Anterior cingulate cortex (tissue), 58 donors: ENCODE results near the gene MTFMT.
"Not testable (repeated sequence)": the region's sequence is repeated elsewhere in the genome, so short reads cannot be mapped to it uniquely, and the experiment has no call there.

ENCODE experiments used
- DNase-seq, 58 donors: peaks; one replicate each; lab custom pipeline; 2025; lab: John Stamatoyannopoulos, UW

MTFMT gene

DNA sequence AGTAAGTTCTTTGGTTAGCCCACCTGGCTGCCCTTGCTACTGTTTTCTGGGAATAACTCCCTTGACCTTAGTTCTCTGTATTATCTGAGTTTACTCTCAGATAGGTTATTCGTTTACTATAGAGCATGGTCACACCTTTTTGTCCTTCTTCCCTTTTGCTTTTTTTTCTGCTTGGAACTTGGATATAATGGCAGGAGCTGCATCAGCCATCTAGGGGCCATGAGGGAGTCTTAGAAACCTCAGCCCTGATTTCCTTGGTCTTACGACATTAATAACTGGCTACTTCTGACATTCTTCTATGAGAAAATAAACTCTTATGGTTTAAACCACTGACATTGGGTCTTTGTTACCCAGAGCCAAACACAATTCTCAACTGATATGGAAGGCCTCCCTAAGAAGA is 12.3 kb upstream of the MTFMT start:
- DNase-seq, result no peak

DNA sequence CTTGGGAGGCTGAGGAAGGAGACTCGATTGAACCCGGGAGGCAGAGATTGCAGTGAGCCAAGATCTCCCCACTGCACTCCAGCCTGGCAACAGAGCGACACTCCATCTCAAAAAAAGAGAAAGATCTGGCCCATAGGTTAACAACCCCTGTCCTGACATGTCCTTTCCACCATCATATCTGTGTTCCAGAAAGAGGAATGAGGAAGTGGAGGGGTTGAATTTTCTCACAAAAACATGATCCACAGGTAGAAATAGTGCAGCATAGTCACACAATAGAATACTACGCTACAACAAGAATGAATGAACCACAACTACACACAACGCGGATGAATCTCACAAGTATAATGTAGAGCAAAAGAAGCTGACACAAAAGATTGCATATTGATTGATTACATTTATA is 11.0 kb upstream of the MTFMT start:
- DNase-seq, result no peak

DNA sequence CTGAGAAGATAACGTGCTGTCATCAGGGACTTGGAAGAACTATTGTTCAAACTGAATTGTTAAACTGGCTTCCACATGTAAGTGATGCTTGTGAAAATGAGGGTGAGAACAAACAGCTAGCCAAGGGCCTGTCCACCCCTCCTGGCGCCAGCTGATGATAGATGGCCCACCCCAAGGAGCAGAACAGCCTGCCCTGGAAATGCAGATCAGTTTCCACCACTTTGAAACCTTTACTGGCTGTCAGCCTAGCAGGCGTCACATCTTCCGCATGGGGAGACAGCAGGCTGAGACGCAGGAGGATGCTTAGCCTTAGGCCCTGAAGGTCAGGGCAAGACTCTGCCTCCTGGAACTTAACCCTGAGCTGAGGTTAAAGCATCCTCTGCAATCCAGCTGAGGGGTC is 9.4 kb upstream of the MTFMT start:
- DNase-seq, result no peak

DNA sequence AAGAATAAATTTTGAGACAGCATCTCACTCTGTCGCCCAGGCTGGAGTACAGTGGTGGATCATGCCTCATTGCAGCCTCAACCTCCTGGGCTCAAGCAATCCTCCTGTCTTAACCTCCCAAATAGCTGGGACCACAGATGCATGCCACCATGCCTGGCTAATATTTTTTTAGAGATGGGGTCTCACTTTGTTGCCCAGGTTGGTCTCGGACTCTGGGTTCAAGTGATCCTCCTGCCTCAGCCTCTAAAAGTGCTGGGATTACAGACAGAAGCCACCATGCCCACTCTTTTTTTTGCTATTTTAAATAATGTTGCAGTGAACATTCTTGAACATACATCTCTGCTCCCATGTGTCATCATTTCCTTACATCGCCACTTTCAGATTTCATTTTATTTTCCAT is 9.0 kb upstream of the MTFMT start:
- no peak for DNase-seq

DNA sequence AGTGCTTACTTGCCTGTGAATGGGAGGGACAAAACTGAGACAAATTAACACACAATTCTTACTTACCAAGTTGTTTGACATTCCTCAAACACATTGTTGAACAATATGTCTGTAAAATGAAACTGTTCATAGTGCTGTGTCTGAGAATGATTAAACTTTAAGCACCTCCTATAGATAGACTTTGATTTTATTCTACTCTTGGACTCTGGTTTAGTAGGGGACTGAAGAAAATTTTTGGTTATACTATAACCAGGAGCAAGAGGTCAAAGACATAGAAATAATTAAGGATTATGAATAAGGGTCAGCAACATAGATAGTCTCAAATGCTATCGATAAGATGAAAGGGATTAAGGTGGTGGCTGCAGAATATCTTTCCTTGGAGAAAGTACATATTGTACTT is 7.9 kb upstream of the MTFMT start:
- DNase-seq, result no peak

DNA sequence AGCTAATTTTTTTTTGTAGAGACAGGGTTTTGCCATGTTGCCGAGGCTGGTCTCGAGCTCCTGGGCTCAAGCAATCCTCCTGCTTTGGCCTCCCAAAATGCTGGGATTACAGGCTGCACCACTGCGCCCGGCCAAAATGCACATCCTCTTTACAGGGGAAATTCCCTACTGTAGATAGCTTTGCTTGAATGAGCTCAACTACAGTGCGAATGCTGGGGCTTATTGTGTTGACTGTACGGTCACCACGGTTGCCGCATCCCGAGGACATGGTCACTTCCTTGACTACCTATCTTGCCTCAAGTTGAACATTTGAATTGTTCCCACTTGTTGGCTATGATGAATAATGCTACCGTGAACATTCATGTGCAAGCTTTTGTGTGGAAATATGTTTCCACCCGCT is 5.3 kb upstream of the MTFMT start:
- no peak for DNase-seq

DNA sequence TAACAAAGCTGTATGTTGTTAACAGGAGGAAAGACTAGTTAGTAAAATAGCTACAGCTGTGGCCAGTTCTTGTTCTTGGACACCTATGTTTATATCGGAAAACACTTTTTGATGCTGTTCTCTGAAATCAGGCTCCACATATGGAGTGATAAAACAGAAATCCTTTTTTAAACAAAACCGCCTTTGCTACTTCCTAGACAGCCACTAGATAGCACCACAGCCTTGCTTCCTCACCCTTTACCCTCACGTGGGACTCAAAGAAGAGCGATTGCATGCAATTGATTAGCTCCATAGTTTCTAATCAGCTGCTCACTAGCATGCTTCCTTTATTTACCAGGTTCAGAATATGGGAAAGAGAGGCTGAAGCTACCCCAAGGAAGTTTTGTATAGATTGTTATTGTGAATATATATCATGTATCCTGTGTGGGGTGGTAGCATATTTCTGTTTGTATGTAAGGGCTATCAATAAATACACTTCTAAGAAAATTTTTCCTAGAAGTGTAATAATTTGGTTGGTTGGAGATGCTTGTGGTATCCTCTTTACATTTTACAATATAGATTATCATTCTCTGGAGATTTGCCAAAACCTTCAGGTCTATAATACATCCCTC is 4.3 kb upstream of the MTFMT start:
- peak in 3 of 58 donors; percentile 11 to 53 (median 19) for DNase-seq

DNA sequence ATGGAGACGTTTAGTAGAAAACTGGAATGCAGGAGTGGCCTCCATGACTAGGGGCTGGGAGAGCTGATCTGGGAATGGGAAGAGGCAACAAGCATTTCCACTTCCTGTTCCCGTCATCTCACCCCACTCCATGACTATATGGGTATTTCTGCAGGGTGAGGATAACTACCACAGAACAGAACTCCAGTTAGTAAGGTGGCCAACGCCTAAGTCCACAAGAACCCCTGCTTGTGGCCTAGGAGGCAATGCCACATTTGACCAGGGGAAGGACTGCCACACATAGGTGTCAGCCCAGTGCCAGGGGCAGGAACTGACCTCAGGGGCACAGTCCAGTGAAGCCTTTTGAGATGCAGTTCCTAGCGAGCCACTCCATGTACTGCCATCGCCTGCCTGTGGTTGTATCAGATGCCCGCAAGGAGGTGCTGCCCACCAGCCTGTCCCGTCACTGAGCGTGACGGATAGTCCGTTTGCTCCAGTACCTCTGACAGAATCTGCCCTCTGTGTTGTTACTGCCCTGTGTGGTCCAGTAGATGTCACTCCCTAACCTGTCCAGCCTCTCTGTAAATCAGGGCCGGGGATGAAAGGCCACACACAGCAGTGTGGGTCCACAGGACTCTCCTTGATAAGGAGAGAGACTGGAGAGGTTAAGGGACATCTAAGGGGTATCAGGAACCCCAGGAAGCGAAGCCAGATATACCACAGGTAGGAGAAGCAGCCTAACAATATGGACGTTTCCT is 3.5 kb upstream of the MTFMT start:
- DNase-seq, result peak in 18 of 58 donors; percentile 7 to 40 (median 20)

DNA sequence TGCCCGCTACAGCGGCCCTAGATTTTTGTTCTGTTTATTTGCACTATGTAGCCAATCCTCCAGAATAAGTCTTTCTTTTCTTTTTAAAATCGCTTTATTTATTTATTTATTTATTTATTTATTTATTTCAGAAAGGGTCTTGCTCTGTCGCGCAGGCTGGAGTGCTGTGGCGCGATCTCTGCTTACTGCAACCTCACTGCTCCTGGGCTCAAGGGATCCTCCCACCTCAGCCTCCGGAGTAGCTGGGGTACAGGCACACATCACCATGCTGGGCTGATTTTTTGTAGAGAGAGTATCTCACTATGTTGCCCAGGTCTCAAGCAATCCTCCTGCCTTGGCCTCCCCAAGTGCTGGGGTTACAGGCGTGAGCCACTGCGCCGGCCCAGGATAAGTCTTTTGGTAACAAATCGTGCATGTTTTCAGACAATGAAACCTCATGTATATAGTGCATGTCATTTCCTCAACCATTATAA is 333 bp upstream of the MTFMT start:
- DNase-seq, result no peak

DNA sequence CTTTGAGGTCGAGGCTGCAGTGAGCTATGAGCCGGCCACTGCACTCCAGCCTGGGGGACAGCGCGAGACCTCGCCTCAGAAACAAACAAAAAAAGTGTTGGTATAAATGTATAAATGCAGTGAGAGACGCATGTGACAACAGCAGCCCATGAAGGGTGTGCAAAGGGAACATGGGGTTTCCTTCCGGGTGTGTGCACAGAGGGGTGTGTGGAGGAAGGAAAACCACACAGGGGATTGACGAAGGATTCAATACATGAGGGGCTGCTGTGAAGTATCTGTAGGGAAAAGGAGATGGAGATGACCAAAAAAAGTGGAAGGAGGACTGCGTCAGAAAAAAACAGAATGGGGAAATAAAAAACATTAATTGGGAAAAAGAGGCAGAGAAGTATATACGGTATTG is 1.1 kb downstream of the MTFMT start:
- DNase-seq, result no peak

DNA sequence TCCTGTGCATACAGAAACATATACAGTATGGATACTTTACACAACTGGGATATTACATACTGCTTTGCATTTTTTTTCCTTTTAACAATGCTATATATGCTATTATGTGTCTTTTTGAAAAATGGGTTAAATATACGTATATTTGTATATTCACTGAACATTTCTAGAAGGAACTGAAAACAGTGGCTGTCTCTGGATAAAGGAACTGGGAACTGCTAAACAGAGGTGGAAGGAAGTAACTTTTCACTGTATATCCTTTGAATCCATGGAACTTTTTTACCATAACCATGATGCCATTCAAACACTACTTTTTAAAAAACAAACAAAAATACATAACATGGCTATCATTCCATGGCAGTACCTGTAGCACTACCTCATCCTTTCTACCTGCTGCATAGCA is 1.8 kb downstream of the MTFMT start:
- DNase-seq, result no peak

DNA sequence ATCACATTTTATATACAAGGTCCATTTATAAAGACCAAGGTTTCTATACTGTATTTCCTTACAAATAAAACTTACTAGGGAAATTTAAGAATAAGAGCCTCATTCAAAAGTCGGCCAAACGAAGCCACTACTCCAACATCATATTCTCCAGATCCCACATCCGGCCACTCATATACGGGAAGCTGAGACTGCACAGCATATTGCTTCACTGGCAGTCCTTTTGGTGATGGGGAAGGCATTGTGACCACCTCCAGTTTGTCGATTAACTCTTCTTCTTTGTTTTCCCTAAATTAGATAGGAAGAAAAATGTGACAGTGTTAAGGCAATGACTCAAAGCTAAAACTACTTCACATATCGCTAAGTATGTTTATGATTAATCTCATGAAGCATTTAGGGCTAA is 2.7 kb downstream of the MTFMT start:
- DNase-seq, result no peak

DNA sequence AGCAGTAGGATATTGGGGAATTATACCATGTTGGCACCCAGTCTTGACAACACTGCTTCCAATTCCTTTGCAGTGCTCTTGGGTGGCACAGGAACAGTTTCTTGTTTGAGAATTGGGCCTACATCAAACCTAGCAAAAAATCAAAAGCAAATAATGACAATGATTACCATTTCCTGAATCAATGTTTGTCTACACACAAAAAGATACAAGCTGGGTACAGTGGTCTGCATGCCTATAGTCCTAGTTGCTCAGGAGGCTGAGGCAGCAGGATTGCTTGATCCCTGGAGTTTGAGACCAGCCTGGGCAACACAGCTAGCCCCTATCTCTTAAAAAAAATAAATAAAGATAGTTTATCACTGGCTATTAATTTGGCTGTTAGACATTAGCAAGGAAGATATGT is 8.0 kb downstream of the MTFMT start:
- no peak for DNase-seq

DNA sequence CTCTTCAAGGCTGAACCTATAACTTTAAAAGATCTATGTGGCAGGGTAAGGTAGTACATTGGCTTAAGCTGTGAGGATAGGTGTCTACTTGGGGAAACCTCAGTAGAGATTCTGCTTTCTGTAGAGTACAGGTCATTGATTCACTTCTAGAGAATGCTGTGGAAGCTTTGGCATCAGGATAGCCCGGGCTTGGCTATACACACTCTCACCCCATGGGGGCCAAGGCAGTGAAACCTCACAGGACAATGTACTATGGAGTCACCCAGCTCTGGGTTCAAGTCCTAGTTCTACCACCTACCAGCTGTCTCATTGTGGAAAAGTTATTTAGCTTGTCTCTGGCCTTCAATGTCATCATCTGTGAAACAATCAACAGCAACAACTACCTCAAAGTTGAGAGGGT is 9.0 kb downstream of the MTFMT start:
- no peak for DNase-seq

DNA sequence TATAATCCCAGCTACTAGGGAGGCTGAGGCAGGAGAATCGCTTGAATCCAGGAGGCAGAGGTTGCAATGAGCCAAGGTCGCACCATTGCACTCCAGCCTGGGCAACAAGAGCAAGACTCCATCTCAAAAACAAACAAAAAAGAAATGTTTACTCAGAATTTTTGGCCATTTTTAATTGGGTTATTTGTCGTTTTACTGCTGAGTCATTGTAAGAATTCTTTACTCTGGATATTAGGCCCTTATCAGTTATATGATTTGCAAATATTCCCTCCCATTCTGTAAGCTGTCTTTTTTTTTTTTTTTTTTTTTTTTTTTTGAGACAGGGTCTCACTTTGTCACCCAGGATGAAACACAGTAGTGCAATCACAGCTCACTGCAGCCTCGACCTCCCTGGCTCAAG is 18.2 kb downstream of the MTFMT start:
- DNase-seq, result not testable (repeated sequence)

DNA sequence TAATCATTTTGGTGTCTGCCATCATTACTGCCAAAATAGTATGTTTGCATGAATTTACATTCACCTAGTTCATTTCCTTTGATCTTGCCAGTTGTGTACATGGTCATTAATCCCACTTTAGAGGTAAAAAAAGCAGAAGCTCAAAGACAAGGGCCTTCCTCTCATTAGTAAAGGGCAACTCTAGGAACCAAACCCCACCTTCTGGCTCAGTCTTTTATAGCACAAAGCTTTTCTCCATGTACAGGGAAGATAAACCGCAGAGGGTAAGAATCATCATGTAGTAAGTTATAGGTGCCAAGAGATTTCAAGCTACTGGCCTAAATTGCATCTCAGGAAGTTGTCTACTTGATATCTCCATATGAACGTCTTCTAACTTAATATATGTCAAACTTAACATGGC is 20.5 kb downstream of the MTFMT start:
- DNase-seq, result no peak

DNA sequence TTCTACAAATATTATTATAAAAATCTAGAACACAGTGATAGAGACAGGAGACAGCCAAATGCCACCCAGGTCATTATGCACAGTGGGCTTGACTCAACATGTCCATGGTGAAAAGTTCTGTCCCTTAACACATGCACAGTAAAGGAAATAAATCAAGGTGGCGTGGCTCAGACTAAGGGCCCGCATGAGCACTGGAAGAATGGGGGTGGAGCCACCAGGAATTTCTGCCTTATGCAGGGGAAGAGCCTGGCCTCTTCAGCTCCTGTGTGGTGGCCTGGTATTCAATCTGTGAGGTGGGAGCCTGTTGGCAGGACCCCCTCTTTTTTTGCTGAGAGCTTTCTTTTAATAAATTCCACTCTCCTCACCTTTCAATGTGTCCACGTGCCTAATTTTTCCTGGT is 22.6 kb downstream of the MTFMT start:
- no peak for DNase-seq

DNA sequence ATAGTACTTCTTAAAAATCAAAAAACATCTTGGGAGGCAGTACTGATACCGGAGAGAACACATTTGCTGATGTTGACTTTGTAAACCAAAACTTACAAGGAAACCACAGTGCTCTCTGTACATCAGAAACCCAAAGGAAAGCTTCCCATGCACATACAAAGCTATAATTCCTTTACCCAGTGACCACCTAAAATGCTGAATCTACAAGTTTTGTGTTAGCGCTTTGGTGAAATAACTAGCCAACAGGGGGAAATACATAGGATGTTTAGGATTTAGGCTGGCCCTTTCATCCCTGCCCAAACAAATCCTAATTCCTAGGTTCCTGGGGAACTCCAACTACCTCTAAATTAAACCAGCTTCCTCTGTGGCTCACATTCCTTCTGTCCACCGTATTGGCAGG is 24.4 kb downstream of the MTFMT start:
- no peak for DNase-seq

DNA sequence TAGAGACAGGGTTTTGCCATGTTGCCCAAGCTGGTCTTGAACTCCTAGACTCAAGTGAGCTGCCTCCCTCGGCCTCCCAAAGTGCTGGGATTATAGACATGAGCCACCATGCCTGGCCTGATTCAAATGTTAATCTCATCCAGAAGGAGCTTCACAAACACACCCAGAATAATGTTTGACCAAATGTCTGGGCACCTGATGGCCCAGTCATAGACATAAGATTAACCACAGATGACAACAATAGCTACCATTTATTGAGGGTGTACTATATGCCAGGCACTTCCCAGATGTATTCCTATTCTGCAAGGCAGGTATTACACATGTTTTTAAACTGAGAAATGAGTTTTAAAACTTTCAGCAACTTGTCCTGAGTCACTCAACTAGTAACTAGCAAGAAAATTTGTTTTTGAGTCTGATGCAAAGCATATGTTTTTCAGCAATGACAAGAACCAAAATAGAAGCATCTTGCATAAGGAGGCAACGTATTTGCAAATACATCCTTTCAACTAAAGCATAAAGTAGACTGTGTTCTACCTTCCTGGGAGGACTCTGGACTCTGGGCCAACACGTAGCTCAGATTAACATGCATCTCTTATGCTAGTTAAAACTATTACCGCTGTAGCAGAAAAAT is 31.6 kb downstream of the MTFMT start:
- no peak for DNase-seq

DNA sequence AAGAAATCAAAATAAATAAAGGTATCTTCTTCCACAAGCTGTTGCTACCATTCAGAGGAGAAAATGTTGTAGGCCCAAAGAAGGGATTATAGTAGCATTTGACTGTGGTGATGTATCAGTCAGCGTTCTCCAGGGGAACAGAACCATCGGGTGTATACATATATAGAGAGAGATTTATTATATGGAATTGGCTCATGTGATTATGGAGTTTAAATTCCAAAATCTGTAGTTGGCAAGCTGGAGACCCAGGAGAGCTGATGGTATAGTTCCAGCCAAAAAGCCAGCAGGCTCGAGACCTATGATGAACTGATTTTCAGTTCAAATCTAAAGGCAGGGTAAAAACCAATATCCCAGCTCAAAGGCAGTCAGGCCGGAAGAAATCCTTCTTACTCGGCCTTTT is 32.4 kb downstream of the MTFMT start:
- DNase-seq, result no peak

DNA sequence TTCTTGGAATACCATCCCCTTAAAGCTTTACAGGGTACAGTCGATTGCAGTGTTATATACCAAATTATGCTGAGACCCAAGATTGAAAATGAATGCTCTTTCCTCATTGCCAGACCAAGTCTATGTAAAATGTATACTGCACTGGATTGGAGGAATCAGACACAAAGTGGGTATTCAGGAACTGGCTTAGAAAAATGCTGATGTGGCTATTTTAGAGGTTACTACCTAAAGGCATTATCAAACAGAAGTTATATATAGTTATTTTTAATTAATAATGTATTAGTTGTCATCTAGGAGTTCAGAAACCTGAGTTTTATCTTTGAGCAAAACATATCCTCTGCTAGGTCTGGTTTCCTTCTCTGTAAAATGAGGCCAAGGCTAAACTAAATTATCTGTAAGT is 36.1 kb downstream of the MTFMT start:
- DNase-seq, result no peak

DNA sequence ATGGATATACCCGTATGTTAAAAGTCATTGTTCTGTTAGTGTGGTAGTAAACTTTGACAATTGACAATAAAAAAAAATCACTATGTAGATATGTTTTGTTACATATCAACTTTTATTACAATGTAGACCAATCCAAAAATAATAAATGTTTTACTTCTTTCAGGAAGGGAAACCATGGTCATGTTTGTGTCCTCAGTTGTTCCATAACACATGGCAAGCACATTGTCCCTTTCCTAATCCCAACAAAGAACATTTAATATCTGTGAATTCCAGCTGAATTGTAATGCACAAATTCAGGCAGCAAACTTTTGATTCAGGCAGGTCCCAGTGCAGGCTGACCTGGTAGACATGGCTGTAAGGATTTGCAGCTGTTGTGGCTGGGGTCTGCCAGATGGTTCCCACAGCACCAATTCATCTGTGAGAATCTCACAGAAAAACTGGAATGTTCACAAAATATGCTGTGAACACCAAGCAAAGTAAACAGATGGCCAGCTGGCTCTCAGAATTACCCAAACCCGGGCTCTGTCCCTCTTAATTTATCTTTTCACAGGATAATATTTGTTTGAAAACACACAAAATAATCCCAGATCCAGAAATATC is 37.8 kb downstream of the MTFMT start:
- DNase-seq, result no peak
